ENCODE measurements around the gene SCUBE1. TPM values are rescaled to one million over a fixed set of nuclear protein-coding genes. Genes with fewer than 3 reads are reported as not detected.

The SCUBE1 gene
- total and polyA plus RNA-seq, 2 of the 8 experiments (the other 6 are each of a cell fraction or from before 2014, with no cell fraction given) = 2.3 to 4.9 TPM

GRCh38 chr22:43308060-43308830 is 34.9 kb downstream of the SCUBE1 start:
- Histone ChIP-seq H2BK12ac (ENCODE audit: low read depth, low read length) (no peak overlapping the region), H4K91ac (replicated peaks; ENCODE audit: insufficient read length, low read length) (no peak overlapping the region), H2BK5ac (ENCODE audit: low read depth, low read length) (no peak overlapping the region), H3K23ac (ENCODE audit: insufficient read length) (no peak overlapping the region), H3K79me1 (ENCODE audit: low read depth, low read length) (no peaks in the 10 kb centered on the region), H2AFZ (ENCODE audit: low read length) (no peak overlapping the region), H2AK5ac (ENCODE audit: low read depth, low read length) (no peak overlapping the region), H3K9ac (replicated peaks in 1 of 4; ENCODE audit: extremely low read depth in 1 of 4, low read depth in 3 of 4, low read length in 3 of 4) (no peak overlapping the region), H3K56ac (replicated peaks; ENCODE audit: insufficient read length, low read depth, low read length) (no peak overlapping the region), H4K20me1 (replicated peaks in 1 of 2; ENCODE audit: control insufficient read depth in 1 of 2, insufficient read depth in 2 of 2, low read length in 2 of 2) (no peaks in the 10 kb centered on the region), H3K9me3 (ENCODE audit: insufficient read depth in 2 of 2, low read depth in 1 of 2, low read length in 1 of 2) (no peaks in the 10 kb centered on the region), H3K4ac (replicated peaks; ENCODE audit: insufficient read length, low read depth, low read length) (no peak overlapping the region), H4K5ac (ENCODE audit: insufficient read length, low read depth, low read length) (no peak overlapping the region), H3K23me2 (ENCODE audit: low read depth, low read length) (no peaks in the 10 kb centered on the region), H3K79me2 (ENCODE audit: control insufficient read depth in 1 of 2, insufficient read depth in 2 of 2, low read length in 2 of 2) (no peaks in the 10 kb centered on the region), H2BK120ac (replicated peaks; ENCODE audit: low read depth, low read length) (no peak overlapping the region), H3K4me1 (replicated peaks in 1 of 4; ENCODE audit: control insufficient read depth in 3 of 4, insufficient read depth in 4 of 4, low read length in 3 of 4) (no peaks in the 10 kb centered on the region; a peak in 1 of 7 replicates), H4K8ac (ENCODE audit: extremely low read depth, insufficient read depth, low read length) (no peak overlapping the region), H3K18ac (ENCODE audit: extremely low read depth, low read length) (peak overlapping the region; percentile 24), H3K4me2 (ENCODE audit: insufficient read depth in 1 of 2, low read depth in 2 of 2, low read length in 2 of 2) (no peak overlapping the region), H2BK15ac (ENCODE audit: low read length) (no peak overlapping the region), H3K27me3 (replicated peaks in 1 of 4; ENCODE audit: control insufficient read depth in 3 of 4, extremely low read depth in 1 of 4, insufficient read depth in 3 of 4, low read length in 3 of 4) (no peaks in the 10 kb centered on the region; a peak in 1 of 7 replicates), H3K4me3 (ENCODE audit: extremely low read depth in 1 of 4, insufficient read depth in 2 of 4, low read depth in 3 of 4, low read length in 4 of 4) (no peak overlapping the region), H3K27ac (ENCODE audit: low read depth, low read length) (no peak overlapping the region), H3K36me3 (ENCODE audit: control insufficient read depth in 2 of 4, insufficient read depth in 4 of 4, low read length in 3 of 4) (no peaks in the 10 kb centered on the region), H3K14ac (ENCODE audit: insufficient read length) (no peak overlapping the region), H2BK20ac (ENCODE audit: low read length) (no peak overlapping the region)
- ChIA-PET CTCF (ENCODE audit: partially characterized antibody) (interaction anchor here (0.8 to 3.1 kb wide), 11 partner anchors 13 to 80 kb away, joined by 3 to 27 read pairs (median 4); no protein-coding TSS in a partner anchor), POLR2A (ENCODE audit: partially characterized antibody) (interaction anchor here (0.5 kb wide), 1 partner anchor 27 kb away, joined by 3 read pairs; no protein-coding TSS in a partner anchor)
- DNase-seq (ENCODE audit: low read depth in 1 of 2, low spot score in 2 of 2) (no peak), FAIRE-seq (no peak)
- WGBS, 2 experiments (ENCODE audit: extremely low coverage in 1 of 2, insufficient coverage in 1 of 2, insufficient read length in 1 of 2, insufficient replicate concordance in 2 of 2, low coverage in 1 of 2, low lambda C conversion rate in 2 of 2, missing lambda C conversion rate in 1 of 2) = 82% methylated on average over 20 of the region's 21 CpGs; no CpG with 5 or more reads in 1 of the 2 experiments
- TF ChIP-seq SP2 (IDR thresholded peaks at IDR 0.05; ENCODE audit: low read length) = no peak
- no peak for TF ChIP-seq SAP30 (IDR thresholded peaks at IDR 0.05; ENCODE audit: insufficient read depth, insufficient replicate concordance, low read length)
- no peak for TF ChIP-seq CTBP2 (IDR thresholded peaks at IDR 0.05; ENCODE audit: borderline replicate concordance, insufficient read depth, insufficient read length, low read length)
- TF ChIP-seq RAD21 (IDR thresholded peaks at IDR 0.05 in 1 of 2, conservative IDR thresholded peaks at IDR 0.05 in 1 of 2; ENCODE audit: low read depth in 2 of 2, low read length in 2 of 2) = no peak
- TF ChIP-seq NANOG (IDR thresholded peaks at IDR 0.05; ENCODE audit: insufficient read depth, low read depth, low read length, poor library complexity, severe bottlenecking) = no peak
- TF ChIP-seq CBX8 (IDR thresholded peaks at IDR 0.05; ENCODE audit: borderline replicate concordance, low read depth, low read length) = no peak
- no peak for TF ChIP-seq POLR2AphosphoS5 (IDR thresholded peaks at IDR 0.05; ENCODE audit: low read depth, low read length)
- no peak for TF ChIP-seq RBBP5 (IDR thresholded peaks at IDR 0.05; ENCODE audit: borderline replicate concordance, low read depth, low read length)
- TF ChIP-seq GABPA (IDR thresholded peaks at IDR 0.05; ENCODE audit: borderline replicate concordance, insufficient read depth, low read length) = no peak
- no peak for TF ChIP-seq EZH2 (IDR thresholded peaks at IDR 0.05; ENCODE audit: low read depth, low read length, severe bottlenecking)
- TF ChIP-seq TAF1 (IDR thresholded peaks at IDR 0.05; ENCODE audit: low read depth, low read length) = no peak
